ENCODE measurements around the gene KIF17. TPM values are rescaled to one million over a fixed set of nuclear protein-coding genes. Genes with fewer than 3 reads are reported as not detected.
A peak's percentile ranks its signal among the peaks of the same experiment; 100 is the strongest.

The KIF17 gene
- total RNA-seq, 1 donor from 2014 or later = 1.5 TPM

DNA sequence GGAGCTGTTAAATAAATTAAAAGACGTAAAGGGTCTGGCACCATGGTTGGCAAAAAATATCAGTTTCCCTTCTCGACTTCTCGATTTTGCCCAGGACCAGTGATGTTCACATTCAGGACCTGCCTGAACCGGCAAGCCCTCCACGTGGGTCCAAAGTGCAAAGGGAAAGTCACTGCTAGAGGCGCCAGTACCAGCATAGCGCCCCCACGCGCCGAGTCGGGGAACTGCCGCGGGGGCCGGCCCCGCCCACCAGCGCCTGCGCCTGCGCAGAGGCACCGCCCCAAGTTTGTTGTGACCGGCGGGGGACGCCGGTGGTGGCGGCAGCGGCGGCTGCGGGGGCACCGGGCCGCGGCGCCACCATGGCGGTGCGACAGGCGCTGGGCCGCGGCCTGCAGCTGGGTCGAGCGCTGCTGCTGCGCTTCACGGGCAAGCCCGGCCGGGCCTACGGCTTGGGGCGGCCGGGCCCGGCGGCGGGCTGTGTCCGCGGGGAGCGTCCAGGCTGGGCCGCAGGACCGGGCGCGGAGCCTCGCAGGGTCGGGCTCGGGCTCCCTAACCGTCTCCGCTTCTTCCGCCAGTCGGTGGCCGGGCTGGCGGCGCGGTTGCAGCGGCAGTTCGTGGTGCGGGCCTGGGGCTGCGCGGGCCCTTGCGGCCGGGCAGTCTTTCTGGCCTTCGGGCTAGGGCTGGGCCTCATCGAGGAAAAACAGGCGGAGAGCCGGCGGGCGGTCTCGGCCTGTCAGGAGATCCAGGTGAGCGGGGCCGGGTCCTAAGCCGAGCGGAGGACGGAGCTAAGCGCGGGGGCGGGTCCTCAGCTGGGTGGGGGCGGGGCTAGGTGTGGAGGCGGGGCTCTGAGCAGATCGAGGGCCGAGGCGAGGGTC lies 84.4 kb downstream of the KIF17 start, which contains the start of gene PINK1:
Gene PINK1 (plus strand): TSS at position 269 of the 875 bp plus-strand sequence. CDS start 91 bp downstream, at position 360.
- peak; percentile 89 for ATAC-seq

GRCh38 chr1:20632386-20632785 lies 85.4 kb downstream of the KIF17 start:
- DNase-seq (ENCODE audit: low spot score) = no peak
- ATAC-seq = no peak

More for the DNA sequence above, 84.4 kb downstream of the KIF17 start, which contains the start of gene PINK1:
- DNase-seq (ENCODE audit: low spot score) = peak; percentile 93

GRCh38 chr1:20630729-20631128 lies 87.1 kb downstream of the KIF17 start:
- ATAC-seq = no peak

GRCh38 chr1:20626524-20626923 lies 91.3 kb downstream of the KIF17 start:
- DNase-seq (ENCODE audit: low spot score) = no peak
- no peak for ATAC-seq

More at GRCh38 chr1:20630729-20631128, 87.1 kb downstream of the KIF17 start:
- DNase-seq (ENCODE audit: low spot score) = no peak

- no peak for ATAC-seq
- no peak for DNase-seq (ENCODE audit: low spot score)
Measured at GRCh38 chr1:20626098-20626427, 91.7 kb downstream of the KIF17 start.

GRCh38 chr1:20625176-20626097 lies 92.4 kb downstream of the KIF17 start:
- no peak for ATAC-seq
- DNase-seq (ENCODE audit: low spot score) = no peak

GRCh38 chr1:20624709-20625108 lies 93.1 kb downstream of the KIF17 start:
- ATAC-seq (no peak), DNase-seq (ENCODE audit: low spot score) (no peak)

GRCh38 chr1:20621012-20621411 lies 96.8 kb downstream of the KIF17 start:
- DNase-seq (ENCODE audit: low spot score) (no peak), ATAC-seq (no peak)

DNA sequence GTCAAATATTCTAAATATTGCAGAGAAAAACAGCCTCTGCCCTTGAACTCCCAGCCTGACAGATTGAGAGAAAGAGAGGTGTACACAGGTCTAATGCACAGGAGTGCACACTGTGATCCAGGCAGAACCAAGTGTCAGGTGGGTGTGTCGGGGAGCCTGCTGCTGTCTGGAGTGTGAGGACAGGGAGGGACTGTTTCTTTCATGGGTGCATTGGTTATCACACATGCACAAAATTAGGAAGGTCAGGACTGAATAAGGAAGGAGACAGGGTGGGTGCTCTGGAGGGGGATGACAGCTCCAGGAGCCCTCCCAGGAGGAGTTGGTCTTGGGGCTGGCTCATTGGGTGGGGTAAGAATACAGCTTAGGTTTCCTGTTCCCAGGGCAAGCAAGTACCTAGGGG lies 97.8 kb downstream of the KIF17 start:
- ATAC-seq = no peak
- DNase-seq (ENCODE audit: low spot score) = no peak

DNA sequence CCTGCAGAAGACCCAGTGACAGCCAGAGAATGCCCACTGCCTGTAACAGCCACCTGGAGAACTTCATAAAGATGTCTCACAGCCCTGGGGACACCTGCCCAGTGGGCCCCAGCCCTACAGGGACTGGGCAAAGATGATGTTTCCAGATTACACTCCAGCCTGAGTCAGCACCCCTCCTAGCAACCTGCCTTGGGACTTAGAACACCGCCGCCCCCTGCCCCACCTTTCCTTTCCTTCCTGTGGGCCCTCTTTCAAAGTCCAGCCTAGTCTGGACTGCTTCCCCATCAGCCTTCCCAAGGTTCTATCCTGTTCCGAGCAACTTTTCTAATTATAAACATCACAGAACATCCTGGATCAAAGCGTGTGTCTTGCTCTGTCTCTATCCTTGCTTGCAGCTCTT lies 99.3 kb downstream of the KIF17 start:
- ATAC-seq = no peak
- DNase-seq (ENCODE audit: low spot score) = no peak

DNA sequence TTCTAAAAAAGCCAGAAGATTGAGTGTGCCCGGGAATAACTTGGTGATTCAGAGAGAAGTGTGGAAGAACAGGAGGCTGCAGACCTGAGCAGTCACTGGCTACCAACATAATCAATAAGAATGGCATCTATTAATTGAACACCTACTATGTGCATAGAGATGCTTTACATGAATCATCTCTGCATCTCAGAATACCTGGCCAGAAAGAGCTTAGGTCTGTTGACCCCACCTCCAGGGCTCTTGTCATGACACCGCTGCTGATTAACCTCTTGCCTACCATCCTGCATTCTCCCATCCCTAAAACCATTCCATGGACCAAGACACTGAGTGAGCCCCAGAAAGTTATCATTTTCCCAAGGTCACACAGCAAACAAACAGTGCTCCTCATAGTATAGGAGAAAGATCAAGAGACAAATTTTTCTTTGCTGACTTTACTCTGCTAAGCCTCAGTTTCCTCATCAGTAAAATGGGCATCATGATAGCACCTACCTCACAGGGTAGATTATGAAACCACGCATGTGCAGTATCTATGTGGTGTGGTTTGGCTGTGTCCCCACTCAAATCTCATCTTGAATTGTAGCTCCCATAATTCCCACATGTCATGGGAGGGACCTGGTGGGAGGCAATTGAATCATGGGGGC lies 100.8 kb downstream of the KIF17 start:
- DNase-seq (ENCODE audit: low spot score) (no peak), ATAC-seq (no peak)

DNA sequence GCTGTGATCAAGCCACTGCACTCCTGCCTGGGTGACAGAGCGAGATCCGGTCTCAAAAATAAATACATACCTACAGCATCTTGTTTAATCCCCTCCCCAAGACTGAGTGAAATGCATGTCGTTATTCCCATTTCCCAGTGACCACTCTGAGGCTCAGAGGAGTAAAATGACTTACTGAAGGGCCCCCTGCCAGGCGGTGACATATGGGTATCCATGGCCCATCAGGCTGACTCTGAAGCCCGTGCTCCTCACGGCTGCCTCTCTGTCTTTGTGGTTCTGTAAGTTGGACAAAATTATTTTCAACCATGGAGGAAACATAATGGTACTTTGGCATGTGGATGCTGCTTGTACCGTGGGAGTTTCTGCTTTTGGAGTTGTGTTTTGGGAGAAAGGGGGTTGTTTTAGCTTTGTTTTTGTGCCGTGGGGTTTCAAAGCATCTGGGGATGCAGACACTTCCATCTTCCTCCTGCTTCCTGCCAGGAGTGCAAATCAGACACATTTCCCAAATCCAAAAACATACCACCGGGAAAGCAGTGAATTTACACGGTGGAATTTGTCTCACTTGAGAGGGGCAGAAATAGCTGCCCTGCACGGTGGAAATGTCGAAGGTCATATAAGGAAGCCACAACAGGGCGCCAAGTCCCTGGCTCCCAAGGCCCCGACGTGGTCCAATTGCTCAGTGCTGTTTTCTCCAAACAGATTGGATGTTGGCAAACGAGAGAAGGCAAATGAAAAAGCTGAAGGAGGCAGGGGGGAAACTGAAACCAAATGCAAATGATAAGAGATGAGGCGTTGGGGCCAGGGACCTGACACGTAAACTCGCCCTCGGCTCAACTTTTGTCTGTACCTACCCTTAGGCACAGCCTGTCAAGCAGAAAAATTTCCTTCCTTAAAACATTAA lies 101.6 kb downstream of the KIF17 start:
- ATAC-seq = no peak

DNA sequence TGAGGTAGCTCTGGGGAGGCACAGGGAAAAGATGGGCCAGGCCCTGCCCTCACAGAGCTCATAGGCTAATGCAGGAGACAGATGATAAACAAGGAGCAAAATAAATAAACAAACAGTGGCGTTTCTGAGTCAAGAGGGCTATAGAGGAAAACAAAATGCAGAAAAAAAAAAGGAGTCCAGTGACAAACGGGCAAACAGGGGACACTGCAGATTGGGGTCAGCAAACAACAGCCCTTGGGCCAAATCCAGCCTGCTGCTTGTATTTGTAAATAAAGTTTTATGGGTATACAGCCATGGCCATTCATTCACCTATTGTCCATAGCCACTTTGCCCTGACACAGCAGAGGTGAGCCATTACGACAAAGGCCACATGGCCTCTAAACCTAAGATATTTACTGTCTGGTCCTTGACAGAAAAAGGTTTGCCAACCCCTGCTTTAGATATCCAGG lies 103.7 kb downstream of the KIF17 start:
- ATAC-seq (no peak), DNase-seq (ENCODE audit: low spot score) (no peak)

More for the DNA sequence above, 101.6 kb downstream of the KIF17 start:
- DNase-seq (ENCODE audit: low spot score) = no peak

Other genes with a start within 250 kb of the KIF17 start
- 27.4 TPM for gene CAMK2N1, start 231.8 kb downstream of the KIF17 start, total RNA-seq
- 16.9 TPM for gene MUL1, start 209.9 kb downstream of the KIF17 start, total RNA-seq
- 0.35 TPM for gene FAM43B, start 165.4 kb downstream of the KIF17 start, total RNA-seq
- 29.7 TPM for gene CDA, start 128.9 kb downstream of the KIF17 start, total RNA-seq
- 90.5 TPM for gene PINK1, start 84.5 kb downstream of the KIF17 start, total RNA-seq
- gene DDOST, start 56.6 kb downstream of the KIF17 start, total RNA-seq = 104 TPM
- 0.30 TPM for gene SH2D5, start 14.7 kb upstream of the KIF17 start, total RNA-seq
- gene HP1BP3, start 69.3 kb upstream of the KIF17 start, total RNA-seq = 71.9 TPM

All from left lobe of liver (tissue), 2 donors.